Stimulated activated CD4-positive, alpha-beta T cell treated with anti-CD3 and anti-CD28 coated beads, Interleukin-1b, Interleukin-23, amount 100 ng/mL, for 48 hours (primary cell): ENCODE results near the gene C1QTNF12.

Experiments used
- DNase-seq: peaks from one replicate; pipeline ENCODE4 v3.0.0-alpha.2; 2020

The C1QTNF12 gene

GRCh38 chr1:1239614-1240347, 6.7 kb downstream of the C1QTNF12 start:
- DNase-seq, result no peak

GRCh38 chr1:1239227-1239613, 7.3 kb downstream of the C1QTNF12 start:
- no peak for DNase-seq

GRCh38 chr1:1238702-1239178, 7.8 kb downstream of the C1QTNF12 start:
- DNase-seq, result no peak

- DNase-seq, result no peak
Measured at GRCh38 chr1:1237874-1238701, 8.4 kb downstream of the C1QTNF12 start.

- DNase-seq, result no peak
Measured at GRCh38 chr1:1236945-1237873, 9.3 kb downstream of the C1QTNF12 start.

- DNase-seq, result no peak
Measured at GRCh38 chr1:1236176-1236763, 10.3 kb downstream of the C1QTNF12 start.

GRCh38 chr1:1235016-1235744, 11.3 kb downstream of the C1QTNF12 start:
- DNase-seq, result no peak

- DNase-seq, result no peak
Measured at GRCh38 chr1:1234180-1234808, 12.2 kb downstream of the C1QTNF12 start.

- DNase-seq, result no peak
Measured at GRCh38 chr1:1233567-1233892, 13.0 kb downstream of the C1QTNF12 start.

GRCh38 chr1:1232796-1233566, 13.5 kb downstream of the C1QTNF12 start:
- DNase-seq, result no peak

- no peak for DNase-seq
Measured at GRCh38 chr1:1232208-1232795, 14.2 kb downstream of the C1QTNF12 start, which contains the start of gene B3GALT6. Gene B3GALT6 (plus strand): TSS chr1:1232237. CDS start chr1:1232279, 42 bp downstream.

GRCh38 chr1:1231400-1232207, 14.9 kb downstream of the C1QTNF12 start, which contains the start of gene SDF4:
Gene SDF4 (minus strand): TSS chr1:1232001. CDS start chr1:1228772, 3,229 bp downstream.
- DNase-seq, result peak; percentile 97

- DNase-seq, result no peak
Measured at GRCh38 chr1:1230656-1231399, 15.7 kb downstream of the C1QTNF12 start.

GRCh38 chr1:1229770-1230169, 16.8 kb downstream of the C1QTNF12 start:
- DNase-seq, result no peak

GRCh38 chr1:1228596-1229321, 17.8 kb downstream of the C1QTNF12 start:
- DNase-seq, result no peak

- DNase-seq, result no peak
Measured at GRCh38 chr1:1228187-1228586, 18.3 kb downstream of the C1QTNF12 start.

- no peak for DNase-seq
Measured at GRCh38 chr1:1227386-1227785, 19.1 kb downstream of the C1QTNF12 start.
